Stimulated activated CD8-positive, alpha-beta memory T cell treated with anti-CD3 and anti-CD28 coated beads, Interleukin-2, amount 100 ng/mL, for 48 hours (primary cell): ENCODE measurements around the gene SCCPDH.
"Not testable (repeated sequence)": the region's sequence is repeated elsewhere in the genome, so short reads cannot be mapped to it uniquely, and the experiment has no call there.

Source experiments
- DNase-seq, 2 donors: peaks; one replicate each; pipeline ENCODE4 v3.0.0-alpha.2; 2020; ENCODE audit warnings: low read depth in 2 of 2

SCCPDH gene, protein sequence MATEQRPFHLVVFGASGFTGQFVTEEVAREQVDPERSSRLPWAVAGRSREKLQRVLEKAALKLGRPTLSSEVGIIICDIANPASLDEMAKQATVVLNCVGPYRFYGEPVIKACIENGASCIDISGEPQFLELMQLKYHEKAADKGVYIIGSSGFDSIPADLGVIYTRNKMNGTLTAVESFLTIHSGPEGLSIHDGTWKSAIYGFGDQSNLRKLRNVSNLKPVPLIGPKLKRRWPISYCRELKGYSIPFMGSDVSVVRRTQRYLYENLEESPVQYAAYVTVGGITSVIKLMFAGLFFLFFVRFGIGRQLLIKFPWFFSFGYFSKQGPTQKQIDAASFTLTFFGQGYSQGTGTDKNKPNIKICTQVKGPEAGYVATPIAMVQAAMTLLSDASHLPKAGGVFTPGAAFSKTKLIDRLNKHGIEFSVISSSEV

DNA sequence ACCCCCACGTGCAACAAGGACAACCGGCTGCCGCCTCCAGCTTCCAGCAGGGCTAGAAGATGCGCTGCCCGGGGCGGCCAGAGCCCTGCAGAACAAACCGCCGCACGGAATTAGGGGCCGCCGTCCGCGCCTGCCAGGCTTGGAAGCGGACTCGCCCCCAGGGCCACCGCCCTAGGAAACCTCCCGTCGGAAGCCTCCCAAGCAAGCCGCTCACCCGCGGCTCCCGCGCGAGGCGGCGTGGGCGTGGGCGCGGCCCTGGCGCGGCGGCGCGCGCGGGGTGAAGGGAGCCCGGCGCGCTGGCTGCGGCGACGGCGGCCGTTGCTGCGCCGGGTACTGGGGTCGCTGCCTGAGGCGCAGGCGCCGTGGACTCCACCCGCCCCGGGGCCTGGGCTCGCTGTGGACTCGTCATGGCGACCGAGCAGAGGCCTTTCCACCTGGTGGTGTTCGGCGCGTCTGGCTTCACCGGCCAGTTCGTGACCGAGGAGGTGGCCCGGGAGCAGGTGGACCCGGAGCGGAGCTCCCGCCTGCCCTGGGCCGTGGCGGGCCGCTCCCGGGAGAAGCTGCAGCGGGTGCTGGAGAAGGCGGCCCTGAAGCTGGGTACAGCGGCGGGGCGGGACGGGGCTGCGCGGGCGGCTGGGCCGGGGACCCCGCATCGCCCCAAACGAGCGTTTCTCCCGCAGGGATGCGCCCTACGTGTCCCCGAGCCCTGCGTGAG lies at the start of gene SCCPDH:
Gene SCCPDH, plus strand, starts transcription at position 394 of the 715 bp plus-strand sequence. Its CDS starts 14 bp downstream, at position 408.
- peak; percentile 63 to 72 for DNase-seq

DNA sequence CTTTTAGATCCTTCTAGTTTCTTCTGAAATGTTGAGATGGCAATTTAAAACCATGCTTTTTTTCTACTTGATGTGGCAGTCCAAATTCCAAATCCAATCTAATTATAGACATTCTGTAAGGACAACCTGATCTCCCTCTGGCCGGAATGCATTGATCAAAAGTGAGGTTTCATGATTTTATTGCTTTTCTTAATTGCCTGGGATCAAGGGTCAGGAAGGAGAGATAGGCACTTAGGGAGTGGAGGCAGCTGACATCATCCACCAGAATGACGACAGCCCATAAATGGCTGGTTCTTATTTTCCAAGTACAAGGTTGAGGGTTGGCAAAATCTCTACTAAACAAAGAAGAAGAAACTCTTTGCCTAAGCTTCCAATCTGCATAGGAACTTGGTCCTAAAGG lies 46.4 kb upstream of the SCCPDH start:
- no peak for DNase-seq

GRCh38 chr1:246678816-246679793 lies 45.1 kb upstream of the SCCPDH start:
- no peak for DNase-seq

- DNase-seq = no peak
Measured at GRCh38 chr1:246679794-246680177, 44.4 kb upstream of the SCCPDH start.

DNA sequence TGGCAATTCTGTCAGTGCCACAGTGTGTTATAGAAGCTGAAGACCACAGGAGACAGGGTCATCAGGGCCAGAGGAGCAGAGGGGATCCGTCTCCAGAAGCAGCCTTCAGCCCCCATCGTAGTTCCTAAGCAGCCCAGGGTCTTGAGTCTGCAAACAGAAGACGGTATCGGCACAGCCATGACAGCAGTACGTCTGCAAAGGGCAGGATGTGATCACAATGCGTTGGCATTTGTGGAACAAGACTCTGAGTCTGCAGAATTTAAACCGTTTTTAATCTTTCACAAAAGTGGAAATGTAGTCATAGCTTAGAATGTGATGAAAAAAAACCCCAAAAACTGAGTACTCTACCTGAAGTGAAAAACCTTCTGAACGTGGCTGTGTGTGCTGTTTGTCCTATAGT lies 44.0 kb upstream of the SCCPDH start:
- no peak for DNase-seq

DNA sequence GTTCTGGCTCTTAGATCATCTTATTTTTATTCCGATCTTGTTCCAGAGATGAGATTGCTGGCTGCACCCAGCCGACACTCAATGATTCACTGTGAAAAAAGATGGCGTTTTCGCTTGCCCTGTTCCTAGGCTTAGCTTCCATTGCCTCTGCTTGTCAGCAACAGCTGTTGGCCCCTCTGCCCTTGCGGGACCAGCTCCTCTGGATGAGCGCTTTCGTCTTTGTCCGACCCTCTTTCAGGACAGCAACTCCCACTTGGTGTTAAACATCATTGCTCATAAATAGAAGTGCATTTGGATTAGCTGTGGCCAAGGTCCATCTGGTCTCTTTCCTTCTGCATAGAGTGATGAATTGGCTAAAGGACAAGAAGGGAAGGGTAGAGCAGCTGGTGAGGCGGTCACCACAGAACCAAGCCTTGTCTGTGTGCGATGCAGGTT lies 43.5 kb upstream of the SCCPDH start:
- no peak for DNase-seq

GRCh38 chr1:246681900-246682895 lies 42.0 kb upstream of the SCCPDH start:
- DNase-seq = no peak

GRCh38 chr1:246683521-246683920 lies 40.7 kb upstream of the SCCPDH start:
- no peak for DNase-seq

DNA sequence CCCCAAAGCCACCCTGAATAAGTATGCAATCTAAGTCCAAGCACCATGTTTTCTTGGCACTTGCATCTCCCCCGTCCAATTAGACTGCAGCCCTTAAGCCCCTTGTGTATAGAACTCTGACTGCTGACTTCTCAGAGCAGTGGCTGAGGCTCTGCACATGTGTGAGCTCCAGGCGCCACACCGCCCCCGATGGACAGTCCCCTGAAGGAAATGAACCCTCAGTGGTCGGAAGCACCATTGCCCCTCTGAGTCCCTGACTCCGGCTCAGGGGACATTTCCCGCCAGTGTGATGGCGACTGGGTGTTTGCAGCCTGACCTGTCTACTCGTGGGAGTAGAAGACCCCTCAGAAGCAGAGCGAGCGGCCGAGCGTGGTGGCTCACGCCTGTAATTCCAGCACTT lies 37.2 kb upstream of the SCCPDH start:
- no peak for DNase-seq

DNA sequence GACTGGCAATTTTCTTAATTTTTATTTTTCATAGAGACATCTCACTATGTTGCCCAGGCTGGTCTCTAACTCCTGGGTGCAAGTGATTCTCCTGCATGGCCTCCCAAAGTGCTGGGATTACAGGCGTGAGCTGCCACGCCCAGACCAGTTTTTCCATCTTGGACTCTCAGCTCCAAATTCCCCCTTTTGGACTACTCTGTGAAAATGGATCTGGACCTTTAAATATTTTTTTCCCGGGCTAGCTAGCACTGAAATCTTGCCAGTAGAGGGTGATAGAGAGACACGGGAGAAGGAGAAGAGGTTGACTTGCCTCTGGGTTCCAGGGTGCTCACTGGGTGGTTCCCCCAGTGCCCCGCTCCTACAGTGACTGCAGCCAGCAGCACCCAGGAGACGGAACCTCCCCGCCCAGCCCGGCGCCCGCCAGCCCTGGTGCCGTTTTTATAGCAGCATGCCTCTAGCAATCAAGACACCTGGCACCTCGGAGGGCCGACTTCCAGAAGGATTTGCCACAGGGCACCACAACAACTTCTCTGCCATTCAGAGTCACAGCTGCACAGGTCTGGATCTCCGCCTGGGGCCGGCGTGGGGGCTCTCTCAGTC lies 34.7 kb upstream of the SCCPDH start:
- peak in 1 of 2 donors; percentile 20 for DNase-seq

- DNase-seq = no peak
Measured at GRCh38 chr1:246690100-246690499, 34.1 kb upstream of the SCCPDH start.

DNA sequence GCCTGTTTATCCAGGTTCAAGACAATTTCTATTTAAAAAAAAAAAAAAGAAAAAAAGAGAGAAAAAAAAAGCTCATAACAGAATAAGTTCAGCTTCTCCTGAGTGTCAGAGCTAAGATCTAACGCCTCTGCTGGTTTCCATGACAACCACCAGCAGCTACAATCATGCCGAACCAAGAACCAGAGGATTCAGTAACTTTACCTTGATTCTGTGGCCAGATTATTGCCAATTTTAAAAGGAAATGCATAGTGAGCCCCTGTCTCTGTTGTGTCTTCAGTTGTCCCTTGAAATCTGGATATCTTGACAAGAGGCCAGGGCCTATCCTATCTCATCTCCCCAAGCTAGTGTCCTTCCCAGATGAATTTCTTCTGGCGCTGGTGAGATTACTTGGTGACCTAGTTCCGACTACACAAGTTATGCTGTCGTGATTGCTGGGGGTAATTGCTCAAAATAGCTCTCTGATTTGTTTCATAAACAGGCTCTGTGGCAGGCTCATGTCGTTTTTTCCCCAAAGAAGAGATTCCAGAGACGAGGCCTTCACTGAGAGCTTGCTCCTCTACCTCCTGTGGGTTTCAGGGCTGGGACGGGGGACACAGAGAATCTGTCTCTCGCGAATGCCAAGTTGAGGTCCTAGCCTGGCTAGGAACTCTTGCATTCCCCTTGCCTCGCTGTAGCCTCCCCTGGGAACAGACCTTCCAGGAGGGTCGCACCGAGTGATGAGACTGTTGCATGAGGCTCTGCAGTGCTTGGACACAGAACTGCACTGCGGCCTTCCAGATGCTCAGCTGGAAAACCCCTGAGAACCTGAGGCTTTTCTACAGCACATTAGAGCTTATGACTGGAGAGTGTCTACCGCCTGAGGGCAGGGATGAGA lies 32.4 kb upstream of the SCCPDH start:
- DNase-seq = no peak

DNA sequence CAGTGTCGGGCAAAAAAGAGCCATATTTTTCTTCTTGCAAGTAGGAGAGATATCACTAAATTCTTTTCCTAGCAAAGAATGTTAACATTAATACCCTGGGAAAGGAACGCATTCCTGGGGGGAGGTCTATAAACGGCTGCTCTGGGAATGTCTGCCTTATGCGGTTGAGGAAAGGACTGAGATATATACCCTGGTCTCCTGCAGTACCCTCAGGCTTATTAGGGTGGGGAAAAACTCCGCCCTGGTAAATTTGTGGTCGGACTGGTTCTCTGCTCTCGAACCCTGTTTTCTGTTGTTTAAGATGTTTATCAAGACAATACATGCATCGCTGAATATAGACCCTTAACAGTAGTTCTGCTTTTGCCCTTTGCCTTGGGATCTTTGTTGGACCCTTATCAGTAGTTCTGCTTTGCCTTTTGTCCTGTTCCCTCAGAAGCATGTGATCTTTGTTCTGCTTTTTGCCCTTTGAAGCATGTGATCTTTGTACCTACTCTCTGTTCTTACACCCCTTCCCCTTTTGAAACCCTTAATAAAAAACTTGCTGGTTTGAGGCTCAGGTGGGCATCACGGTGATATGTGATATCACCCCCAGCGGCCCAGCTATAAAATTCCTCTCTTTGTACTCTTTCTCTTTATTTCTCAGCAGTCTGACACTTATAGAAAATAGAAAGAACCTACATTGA lies 29.9 kb upstream of the SCCPDH start:
- not testable (repeated sequence) for DNase-seq

- no peak for DNase-seq
Measured at GRCh38 chr1:246695136-246695535, 29.1 kb upstream of the SCCPDH start.

- DNase-seq = no peak
Measured at GRCh38 chr1:246695666-246696065, 28.5 kb upstream of the SCCPDH start.

DNA sequence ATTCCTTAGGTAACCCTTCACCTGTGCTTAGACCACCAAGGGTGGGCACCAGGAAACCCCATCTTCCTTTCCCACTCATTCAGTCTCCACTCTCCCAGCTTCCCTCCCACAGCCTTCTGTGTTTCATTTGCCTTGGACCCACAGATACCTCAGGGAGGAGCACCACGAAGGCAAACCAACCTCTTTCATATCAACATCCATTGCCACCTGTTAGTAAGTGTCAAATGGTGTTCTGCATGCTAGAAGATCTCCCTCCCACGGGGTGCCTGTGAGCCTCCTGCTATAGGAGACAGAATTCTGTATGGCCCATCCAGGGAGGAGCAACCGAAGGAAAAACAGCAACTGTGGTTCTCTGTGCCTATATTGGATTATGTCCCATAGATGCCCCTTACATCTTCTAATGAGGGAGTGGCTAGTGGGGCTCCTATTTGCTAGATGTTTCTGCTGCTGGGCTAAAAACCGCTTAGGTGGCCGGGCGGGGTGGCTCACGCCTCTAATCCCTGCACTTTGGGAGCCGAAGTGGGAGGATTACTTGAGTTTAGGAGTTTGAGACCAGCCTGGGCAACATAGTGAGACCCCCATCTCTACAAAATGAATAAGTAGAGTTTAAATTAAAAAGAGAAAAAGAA lies 25.6 kb upstream of the SCCPDH start:
- DNase-seq = no peak

DNA sequence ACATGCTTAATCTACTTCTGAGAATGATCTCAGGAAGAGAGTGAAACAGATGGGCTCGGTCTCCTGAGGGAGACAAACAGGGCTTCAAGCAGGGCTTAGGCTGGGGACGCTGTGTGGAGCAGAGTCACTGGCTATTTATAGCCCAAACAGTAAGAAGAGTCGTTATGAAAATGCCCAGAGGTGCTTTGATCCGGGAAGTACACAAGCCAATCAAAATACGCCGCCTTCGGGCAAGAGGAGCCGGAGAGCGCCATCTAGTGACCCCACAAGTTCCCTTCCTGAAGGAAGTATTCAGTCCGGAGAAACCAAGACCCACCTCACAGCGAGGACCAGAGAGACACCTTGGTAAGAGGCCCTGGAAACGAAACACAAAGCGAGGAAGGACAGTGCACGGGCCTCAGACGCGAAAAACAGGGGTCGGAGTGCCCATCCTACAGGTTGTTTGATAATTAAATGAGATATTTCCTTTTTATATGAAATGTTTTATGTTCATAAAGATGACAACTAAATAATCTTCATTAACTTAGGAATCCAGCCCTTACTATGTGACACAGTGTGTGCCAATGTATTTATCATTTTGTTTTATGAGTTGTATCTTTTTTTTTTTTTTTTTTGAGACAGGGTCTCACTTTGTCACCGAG lies 25.0 kb upstream of the SCCPDH start:
- DNase-seq = peak; percentile 53 to 75

GRCh38 chr1:246703581-246703980 lies 20.6 kb upstream of the SCCPDH start:
- no peak for DNase-seq
